Stimulated activated CD4-positive, alpha-beta T cell treated with anti-CD3 and anti-CD28 coated beads, Interleukin-4, amount 100 ng/mL, for 48 hours (primary cell): ENCODE results near the gene ACTN4.

Experiments used
- DNase-seq, 2 donors: peaks; one replicate each; pipeline ENCODE4 v3.0.0-alpha.2; 2020; ENCODE audit warnings: low read depth in 2 of 2

The ACTN4 gene

GRCh38 chr19:38676878-38677646, 29.6 kb downstream of the ACTN4 start:
- DNase-seq = no peak

- DNase-seq = no peak
Observed at GRCh38 chr19:38678217-38678890, 30.9 kb downstream of the ACTN4 start.

DNA sequence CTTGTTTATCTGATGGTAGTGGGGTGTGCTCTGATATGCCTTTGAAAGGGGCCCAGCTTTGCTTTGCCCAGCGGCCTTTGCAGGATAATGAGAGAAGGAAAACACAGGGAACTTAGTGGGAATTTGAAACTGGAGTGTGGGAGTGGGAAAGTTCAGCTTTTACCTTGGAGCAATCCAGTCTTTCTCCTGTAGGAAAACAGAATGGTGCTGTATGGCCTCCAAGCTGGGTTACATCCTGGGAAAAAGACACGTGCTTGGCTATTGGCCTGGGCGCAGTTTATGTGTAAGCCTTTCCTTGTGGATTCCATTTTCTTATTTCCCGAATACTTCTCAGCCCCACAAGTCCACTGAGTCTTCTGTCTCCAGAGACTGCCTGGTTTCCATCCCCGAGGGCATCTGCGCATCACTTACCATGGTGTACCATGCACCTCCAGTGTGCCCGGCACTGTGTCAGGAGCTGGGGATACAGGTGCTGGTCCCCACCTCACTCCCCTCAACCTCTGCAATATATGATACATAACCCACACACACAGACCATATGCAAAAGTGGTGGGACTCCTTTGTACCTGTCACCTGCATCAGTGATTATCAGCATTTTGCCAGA, 31.5 kb downstream of the ACTN4 start:
- DNase-seq = no peak

DNA sequence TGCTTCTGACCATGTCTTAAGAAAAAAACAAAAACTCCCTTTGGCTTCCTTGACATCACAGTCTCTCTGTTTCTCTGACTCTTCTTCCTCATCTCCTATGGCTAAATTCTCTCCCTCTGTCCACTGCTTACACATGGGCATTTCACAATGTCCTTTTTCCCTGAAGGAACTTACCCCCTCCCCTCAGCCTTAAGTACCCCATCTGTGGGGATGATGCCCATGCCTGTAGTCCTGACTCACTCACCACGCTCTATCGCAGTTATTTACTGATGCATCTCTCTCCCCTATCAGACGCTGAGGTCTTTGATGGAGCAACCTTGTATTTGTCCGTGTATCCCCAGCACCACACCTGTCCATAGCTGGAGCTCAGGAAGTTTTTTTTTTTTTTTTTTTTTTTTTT, 32.4 kb downstream of the ACTN4 start:
- no peak for DNase-seq

DNA sequence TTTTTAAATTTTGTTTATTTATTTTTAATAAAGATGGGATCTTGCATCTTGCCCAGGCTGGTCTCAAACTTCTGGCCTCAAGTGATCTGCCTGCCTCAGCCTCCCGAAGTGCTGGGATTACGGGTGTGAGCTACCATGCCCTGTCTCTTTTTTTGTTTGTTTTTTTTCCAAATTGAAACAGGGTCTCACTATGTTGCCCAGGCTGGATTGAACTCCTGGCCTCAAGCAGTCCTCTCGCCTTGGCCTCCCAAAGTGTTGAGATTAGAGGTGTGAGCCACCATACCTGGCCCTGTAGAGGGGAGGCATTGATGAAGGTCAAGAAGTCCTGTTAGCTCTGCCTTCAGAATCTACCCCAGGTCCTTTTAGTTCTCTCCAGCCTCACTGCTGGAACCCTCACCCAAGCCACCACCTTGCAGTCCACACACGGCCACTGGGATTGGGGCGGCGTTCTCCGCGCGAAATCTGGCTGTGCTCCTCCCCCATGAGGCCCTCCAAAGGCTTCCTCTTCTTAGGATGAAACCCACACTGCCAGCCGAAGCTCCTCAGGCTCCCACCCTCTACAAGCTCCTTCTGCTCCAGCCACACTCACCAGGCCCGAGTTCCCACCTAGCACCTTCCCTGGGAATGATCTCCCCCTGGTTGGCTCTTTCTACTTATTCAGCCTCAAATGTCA, 34.9 kb downstream of the ACTN4 start:
- DNase-seq = no peak

DNA sequence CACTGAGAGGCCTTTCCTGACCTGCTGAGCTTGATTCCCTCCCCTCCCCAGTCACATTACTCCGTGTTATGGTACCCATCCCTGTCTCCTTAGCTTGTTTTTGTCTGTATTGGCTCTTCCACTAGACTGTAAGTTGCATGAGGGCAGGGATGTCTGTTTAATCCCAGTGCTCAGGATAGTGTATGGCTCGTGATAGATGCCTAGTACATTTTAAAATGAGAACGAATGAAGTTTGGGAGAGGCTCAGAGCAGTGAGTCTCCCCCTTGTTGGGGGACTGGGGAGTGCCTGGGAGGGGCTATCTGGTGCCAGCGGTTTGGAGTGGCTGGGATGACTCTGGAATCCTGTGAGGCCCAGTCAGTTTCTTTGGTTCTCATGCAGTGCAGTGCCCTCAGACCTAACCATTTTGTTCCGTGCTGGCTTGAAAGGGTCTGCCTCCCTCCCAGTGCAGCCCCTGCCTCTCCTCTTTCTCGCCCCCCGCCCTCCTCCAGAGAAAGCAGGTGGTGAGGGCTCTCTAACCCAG, 35.5 kb downstream of the ACTN4 start:
- no peak for DNase-seq

DNA sequence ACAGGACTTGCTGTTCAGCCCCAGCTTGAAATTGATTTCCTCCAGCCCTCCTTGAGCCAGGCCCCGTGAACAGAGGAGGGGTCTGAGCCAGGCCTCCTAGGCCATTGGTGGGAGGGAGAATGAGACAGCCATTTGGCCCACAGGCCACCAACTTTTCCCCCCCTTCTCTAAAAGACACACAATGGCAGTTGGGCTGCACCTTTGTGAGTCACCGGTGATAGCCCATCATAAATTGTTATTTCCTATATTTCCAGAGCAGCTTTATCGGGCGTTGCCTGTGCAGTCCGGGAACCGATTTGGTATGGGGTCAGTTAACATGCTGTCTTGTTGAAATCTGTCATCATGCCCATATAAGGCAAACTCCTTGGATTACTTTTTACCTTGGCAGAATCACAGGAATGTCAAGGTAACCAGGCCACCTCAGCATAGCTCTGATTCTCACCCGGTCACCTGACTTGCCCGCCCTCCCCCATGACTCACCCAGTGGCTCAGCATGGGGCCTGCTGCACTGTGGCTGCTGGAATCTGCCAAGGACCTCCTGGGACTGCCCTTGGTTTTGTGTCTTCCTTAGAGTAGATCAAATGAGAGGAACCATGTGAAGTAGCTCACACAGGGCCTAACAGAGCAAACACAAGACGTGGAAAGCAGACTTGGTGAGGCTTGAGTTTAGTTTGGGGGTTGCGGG, 36.1 kb downstream of the ACTN4 start:
- DNase-seq = peak; percentile 26 to 40

GRCh38 chr19:38684078-38684861, 36.8 kb downstream of the ACTN4 start:
- no peak for DNase-seq

GRCh38 chr19:38684862-38685665, 37.6 kb downstream of the ACTN4 start:
- DNase-seq = no peak

GRCh38 chr19:38685666-38686529, 38.4 kb downstream of the ACTN4 start:
- DNase-seq = no peak

- peak in 1 of 2 donors; percentile 26 for DNase-seq
Observed at GRCh38 chr19:38686530-38686888, 39.1 kb downstream of the ACTN4 start.

GRCh38 chr19:38687837-38688378, 40.5 kb downstream of the ACTN4 start:
- no peak for DNase-seq

- no peak for DNase-seq
Observed at GRCh38 chr19:38690146-38690545, 42.7 kb downstream of the ACTN4 start.

DNA sequence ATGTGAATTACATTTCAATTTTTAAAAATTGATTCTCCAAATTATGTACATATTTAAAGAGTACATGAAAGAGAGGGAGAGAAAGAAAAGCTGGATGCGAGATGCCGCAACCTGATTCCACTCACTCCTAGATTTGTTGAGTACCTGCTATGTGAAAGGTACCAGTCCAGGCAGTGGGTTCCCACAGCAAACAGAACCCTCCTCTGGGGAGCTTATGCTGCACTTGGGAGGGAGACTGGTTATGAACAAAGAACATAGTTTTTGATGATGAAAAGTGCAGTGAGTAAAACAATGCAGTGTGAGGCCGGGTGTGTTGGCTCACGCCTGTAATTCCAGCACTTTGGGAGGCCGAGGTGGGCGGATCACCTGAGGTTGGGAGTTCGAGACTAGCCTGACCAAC, 43.4 kb downstream of the ACTN4 start:
- DNase-seq = no peak

DNA sequence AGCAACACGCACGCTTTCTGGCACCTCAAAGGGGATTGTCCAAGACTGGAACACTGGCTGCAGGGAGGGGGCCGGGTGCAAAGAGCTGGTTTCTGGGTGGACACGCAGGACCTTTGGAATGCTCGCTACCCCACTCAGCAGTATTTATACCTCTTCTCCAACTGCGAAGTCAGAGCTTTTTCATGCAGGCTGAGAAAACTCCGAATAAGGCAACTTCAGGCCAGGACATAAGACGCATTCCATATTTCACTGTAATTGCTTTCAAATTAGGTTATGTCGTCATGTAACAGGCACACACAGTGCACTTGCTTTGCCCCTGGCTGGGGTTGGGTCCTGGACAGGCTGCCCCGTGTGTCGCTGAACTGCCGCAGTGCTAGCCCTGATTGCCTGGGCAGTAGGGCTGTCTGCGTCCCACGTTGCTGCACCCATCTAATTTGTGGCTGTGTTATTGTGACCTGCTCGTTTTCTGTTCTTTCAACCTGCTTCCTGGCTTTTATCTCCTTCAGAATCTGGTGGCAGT, 44.5 kb downstream of the ACTN4 start:
- no peak for DNase-seq

GRCh38 chr19:38692458-38693379, 45.3 kb downstream of the ACTN4 start:
- DNase-seq = no peak
